ENCODE measurements around the gene FUT9.

FUT9 gene

GRCh38 chr6:96156425-96156824, 140.7 kb downstream of the FUT9 start:
- TF ChIP-seq, protein P1, sequence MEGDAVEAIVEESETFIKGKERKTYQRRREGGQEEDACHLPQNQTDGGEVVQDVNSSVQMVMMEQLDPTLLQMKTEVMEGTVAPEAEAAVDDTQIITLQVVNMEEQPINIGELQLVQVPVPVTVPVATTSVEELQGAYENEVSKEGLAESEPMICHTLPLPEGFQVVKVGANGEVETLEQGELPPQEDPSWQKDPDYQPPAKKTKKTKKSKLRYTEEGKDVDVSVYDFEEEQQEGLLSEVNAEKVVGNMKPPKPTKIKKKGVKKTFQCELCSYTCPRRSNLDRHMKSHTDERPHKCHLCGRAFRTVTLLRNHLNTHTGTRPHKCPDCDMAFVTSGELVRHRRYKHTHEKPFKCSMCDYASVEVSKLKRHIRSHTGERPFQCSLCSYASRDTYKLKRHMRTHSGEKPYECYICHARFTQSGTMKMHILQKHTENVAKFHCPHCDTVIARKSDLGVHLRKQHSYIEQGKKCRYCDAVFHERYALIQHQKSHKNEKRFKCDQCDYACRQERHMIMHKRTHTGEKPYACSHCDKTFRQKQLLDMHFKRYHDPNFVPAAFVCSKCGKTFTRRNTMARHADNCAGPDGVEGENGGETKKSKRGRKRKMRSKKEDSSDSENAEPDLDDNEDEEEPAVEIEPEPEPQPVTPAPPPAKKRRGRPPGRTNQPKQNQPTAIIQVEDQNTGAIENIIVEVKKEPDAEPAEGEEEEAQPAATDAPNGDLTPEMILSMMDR (IDR thresholded peaks at IDR 0.05; ENCODE audit: low read depth, low read length, missing control alignments) = no peak
- no peak for DNase-seq (ENCODE audit: low read depth)
- no peak overlapping the region for H3K4me3 ChIP-seq (ENCODE audit: low read depth, low read length)

- TF ChIP-seq, protein P1 (IDR thresholded peaks at IDR 0.05; ENCODE audit: low read depth, low read length, missing control alignments) = no peak
- H3K4me3 ChIP-seq (ENCODE audit: low read depth, low read length) = no peak overlapping the region
These were observed 141.3 kb downstream of the FUT9 start for GRCh38 chr6:96157018-96157565.

GRCh38 chr6:96162711-96163120, 146.9 kb downstream of the FUT9 start:
- H3K4me3 ChIP-seq (ENCODE audit: low read depth, low read length) = no peak overlapping the region
- no peak for DNase-seq (ENCODE audit: low read depth)
- TF ChIP-seq, protein P1 (IDR thresholded peaks at IDR 0.05; ENCODE audit: low read depth, low read length, missing control alignments) = no peak

More at GRCh38 chr6:96157018-96157565, 141.3 kb downstream of the FUT9 start:
- DNase-seq (ENCODE audit: low read depth) = peak; percentile 2

DNA sequence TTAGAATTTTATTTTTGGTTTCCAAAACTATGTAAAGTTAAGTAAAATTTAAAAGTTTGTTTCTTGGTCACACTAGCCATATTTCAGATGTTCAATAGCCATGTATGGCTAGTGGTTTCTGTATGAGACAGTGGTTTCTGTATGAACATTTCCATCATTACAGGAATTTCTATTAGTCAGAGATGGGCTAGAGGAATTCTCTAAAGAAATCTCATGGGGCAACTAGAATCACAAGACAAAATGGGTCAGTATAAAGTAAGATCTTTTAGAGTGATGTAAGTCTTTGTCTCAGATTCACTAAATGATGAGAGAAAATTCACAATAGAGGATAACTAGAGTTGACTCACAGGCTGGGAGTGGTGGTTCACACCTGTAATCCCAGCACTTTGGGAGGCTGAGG, 149.0 kb downstream of the FUT9 start:
- no peak for DNase-seq (ENCODE audit: low read depth)
- TF ChIP-seq, protein P1 (IDR thresholded peaks at IDR 0.05; ENCODE audit: low read depth, low read length, missing control alignments) = no peak

DNA sequence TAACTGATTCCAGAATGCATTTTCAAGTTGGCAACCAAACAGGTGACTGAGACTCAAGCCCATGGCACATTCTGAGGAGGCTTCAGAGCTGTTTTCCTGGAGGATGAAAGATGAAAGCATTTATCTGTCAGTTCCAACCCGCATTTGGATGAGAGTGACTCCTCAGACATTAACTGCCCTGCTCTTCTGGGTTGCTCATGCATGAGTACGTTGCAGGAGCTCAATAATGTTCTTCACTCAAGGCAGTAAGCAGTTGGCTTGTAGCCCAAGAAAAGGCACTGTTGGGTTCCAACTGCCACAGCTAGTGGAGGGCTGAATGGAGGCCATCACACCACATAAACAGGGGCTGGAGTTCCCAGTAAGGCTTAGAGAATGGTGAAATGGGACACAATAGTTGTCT, 155.3 kb downstream of the FUT9 start:
- no peak for DNase-seq (ENCODE audit: low read depth)
- H3K4me3 ChIP-seq (ENCODE audit: low read depth, low read length) = no peak overlapping the region
- TF ChIP-seq, protein P1 (IDR thresholded peaks at IDR 0.05; ENCODE audit: low read depth, low read length, missing control alignments) = no peak

More for the DNA sequence above, 149.0 kb downstream of the FUT9 start:
- H3K4me3 ChIP-seq (ENCODE audit: low read depth, low read length) = no peak overlapping the region

GRCh38 chr6:96184798-96185197, 169.0 kb downstream of the FUT9 start:
- DNase-seq (ENCODE audit: low read depth) = no peak
- TF ChIP-seq, protein P1 (IDR thresholded peaks at IDR 0.05; ENCODE audit: low read depth, low read length, missing control alignments) = no peak
- no peak overlapping the region for H3K4me3 ChIP-seq (ENCODE audit: low read depth, low read length)

DNA sequence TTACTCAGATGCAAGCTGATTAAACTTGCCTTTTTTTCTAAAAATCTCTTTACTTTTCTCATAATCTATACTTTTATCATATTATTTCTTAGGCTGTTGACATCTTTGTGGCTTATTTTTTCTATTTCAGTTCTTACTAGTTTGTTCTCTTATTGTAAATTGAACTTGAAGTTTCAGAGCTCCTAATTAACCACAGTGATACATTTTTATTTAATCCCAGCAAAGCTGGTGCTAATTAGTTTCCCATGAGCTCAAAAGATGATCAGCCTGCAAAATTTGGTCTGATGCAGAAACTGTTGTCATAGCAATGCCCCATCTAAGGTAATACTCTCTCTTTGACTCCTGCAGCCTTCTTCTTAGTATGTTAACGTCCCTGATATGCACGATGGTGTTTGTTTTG, 170.3 kb downstream of the FUT9 start:
- TF ChIP-seq, protein P1 (IDR thresholded peaks at IDR 0.05; ENCODE audit: low read depth, low read length, missing control alignments) = no peak
- DNase-seq (ENCODE audit: low read depth) = no peak
- H3K4me3 ChIP-seq (ENCODE audit: low read depth, low read length) = no peak overlapping the region

All from GM12864 (cell line).